NCI-H446 (cell line): ENCODE measurements around the gene SLAMF1.
"Not testable (repeated sequence)": the region's sequence is repeated elsewhere in the genome, so short reads cannot be mapped to it uniquely, and the experiment has no call there.

ENCODE experiments used
- DNase-seq, 2 experiments: peaks; one replicate each; lab custom pipeline; 2025; lab: John Stamatoyannopoulos, UW

SLAMF1 gene

GRCh38 chr1:160605792-160606479, 40.9 kb downstream of the SLAMF1 start:
- no peak for DNase-seq

- no peak for DNase-seq
These were observed 41.6 kb downstream of the SLAMF1 start for GRCh38 chr1:160605205-160605604.

GRCh38 chr1:160597705-160598104, 49.1 kb downstream of the SLAMF1 start:
- no peak for DNase-seq

- DNase-seq, result no peak
These were observed 49.8 kb downstream of the SLAMF1 start for GRCh38 chr1:160597051-160597450.

- DNase-seq, result no peak
These were observed 56.4 kb downstream of the SLAMF1 start for GRCh38 chr1:160590488-160590887.

- no peak for DNase-seq
These were observed 58.4 kb downstream of the SLAMF1 start for GRCh38 chr1:160588468-160588867.

GRCh38 chr1:160584784-160585183, 62.1 kb downstream of the SLAMF1 start:
- no peak for DNase-seq

GRCh38 chr1:160582976-160583375, 63.9 kb downstream of the SLAMF1 start:
- DNase-seq, result not testable (repeated sequence)

- DNase-seq, result no peak
These were observed 64.9 kb downstream of the SLAMF1 start for GRCh38 chr1:160581961-160582360.

GRCh38 chr1:160580221-160580812, 66.5 kb downstream of the SLAMF1 start:
- DNase-seq, result no peak

- no peak for DNase-seq
These were observed 67.6 kb downstream of the SLAMF1 start, which contains the start of gene CD84 for GRCh38 chr1:160579216-160579701. Gene CD84, minus strand, starts transcription at chr1:160579496. Its CDS starts 59 bp downstream, at chr1:160579437.

- no peak for DNase-seq
These were observed 68.2 kb downstream of the SLAMF1 start for GRCh38 chr1:160578525-160579191.

GRCh38 chr1:160578175-160578524, 68.7 kb downstream of the SLAMF1 start:
- DNase-seq, result no peak

GRCh38 chr1:160577671-160578070, 69.2 kb downstream of the SLAMF1 start:
- DNase-seq, result no peak

- no peak for DNase-seq
These were observed 70.0 kb downstream of the SLAMF1 start for GRCh38 chr1:160576884-160577283.

GRCh38 chr1:160576390-160576789, 70.5 kb downstream of the SLAMF1 start:
- DNase-seq, result no peak

GRCh38 chr1:160575112-160575664, 71.7 kb downstream of the SLAMF1 start:
- no peak for DNase-seq

GRCh38 chr1:160570840-160571239, 76.0 kb downstream of the SLAMF1 start:
- no peak for DNase-seq

- DNase-seq, result no peak
These were observed 77.0 kb downstream of the SLAMF1 start for GRCh38 chr1:160569806-160570205.

GRCh38 chr1:160567858-160568682, 78.8 kb downstream of the SLAMF1 start:
- no peak for DNase-seq

- DNase-seq, result no peak
These were observed 79.5 kb downstream of the SLAMF1 start for GRCh38 chr1:160567341-160567740.

GRCh38 chr1:160565564-160565963, 81.3 kb downstream of the SLAMF1 start:
- no peak for DNase-seq
